Esophagus muscularis mucosa (tissue), 4 donors: ENCODE data around the gene GAL.

Experiments used
- CTCF ChIP-seq, 3 experiments: fragments of 200-600 bp in 2 of 3; fragments of 450-650 bp in 1 of 3; sonication (generic) in 2 of 3; IDR thresholded peaks; one replicate each; pipeline ENCODE4 v1.5.1; 2017 to 2019; ENCODE audit warnings: antibody characterized with exemption in 3 of 3, mild to moderate bottlenecking in 2 of 3, moderate library complexity in 1 of 3
- EP300 ChIP-seq: sonication (generic); formaldehyde crosslinking; IDR thresholded peaks from one replicate; pipeline ENCODE4 v1.6.1; 2017; ENCODE audit warnings: antibody characterized with exemption
- POLR2A ChIP-seq: fragments of 450-650 bp; IDR thresholded peaks from one replicate; pipeline ENCODE4 v1.6.1; 2017; ENCODE audit warnings: antibody characterized with exemption, moderate library complexity, mild to moderate bottlenecking, low read depth

- no peak for TF ChIP-seq CTCF (IDR thresholded peaks at IDR 0.05)
- TF ChIP-seq POLR2A: no peak
- no peak for TF ChIP-seq EP300
Measured at GRCh38 chr11:68670208-68670992, 13.9 kb upstream of the GAL start.
